Left hindlimb (tissue), 1 donor: ENCODE results near the gene MYH11.

Experiments used
- DNase-seq: peaks from one replicate; pipeline ENCODE4 v3.0.0-alpha.2; 2018

MYH11 gene

DNA sequence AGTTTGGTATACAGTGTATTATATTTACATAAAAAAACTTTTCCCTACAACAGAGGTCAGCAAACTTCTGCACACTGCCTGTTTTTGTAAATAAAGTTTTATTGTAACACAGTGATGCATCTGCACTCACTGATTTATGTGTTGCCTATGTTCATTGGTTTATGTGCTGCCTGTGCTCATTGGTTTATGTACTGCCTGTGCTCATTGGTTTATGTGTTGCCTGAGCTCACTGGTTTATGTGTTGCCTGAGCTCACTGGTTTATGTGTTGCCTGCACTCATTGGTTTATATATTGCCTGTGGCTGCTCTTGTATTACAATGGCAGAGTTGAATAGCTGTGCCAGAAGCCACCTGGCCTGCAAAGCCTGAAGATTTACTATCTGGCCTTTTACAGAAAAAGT is 81.6 kb downstream of the MYH11 start:
- DNase-seq: no peak

DNA sequence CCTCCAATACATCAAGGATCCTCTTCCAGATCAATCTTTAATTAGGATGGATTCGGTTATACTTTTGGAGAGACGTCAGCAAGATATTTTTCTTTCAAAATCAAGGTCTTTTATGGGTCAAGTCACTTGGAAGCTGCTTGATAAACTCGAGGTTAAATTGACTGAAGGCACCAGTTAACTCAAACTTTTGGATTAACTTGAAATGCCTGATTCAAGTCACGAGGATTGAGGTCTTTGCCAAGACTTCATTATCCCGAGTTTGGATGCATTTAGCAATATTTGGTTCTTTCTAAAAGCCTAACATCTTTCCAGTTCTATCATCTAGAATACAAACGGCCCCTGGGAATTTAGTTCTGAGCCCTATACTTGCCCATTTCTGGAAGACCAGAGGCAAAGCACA is 82.9 kb downstream of the MYH11 start:
- no peak for DNase-seq

DNA sequence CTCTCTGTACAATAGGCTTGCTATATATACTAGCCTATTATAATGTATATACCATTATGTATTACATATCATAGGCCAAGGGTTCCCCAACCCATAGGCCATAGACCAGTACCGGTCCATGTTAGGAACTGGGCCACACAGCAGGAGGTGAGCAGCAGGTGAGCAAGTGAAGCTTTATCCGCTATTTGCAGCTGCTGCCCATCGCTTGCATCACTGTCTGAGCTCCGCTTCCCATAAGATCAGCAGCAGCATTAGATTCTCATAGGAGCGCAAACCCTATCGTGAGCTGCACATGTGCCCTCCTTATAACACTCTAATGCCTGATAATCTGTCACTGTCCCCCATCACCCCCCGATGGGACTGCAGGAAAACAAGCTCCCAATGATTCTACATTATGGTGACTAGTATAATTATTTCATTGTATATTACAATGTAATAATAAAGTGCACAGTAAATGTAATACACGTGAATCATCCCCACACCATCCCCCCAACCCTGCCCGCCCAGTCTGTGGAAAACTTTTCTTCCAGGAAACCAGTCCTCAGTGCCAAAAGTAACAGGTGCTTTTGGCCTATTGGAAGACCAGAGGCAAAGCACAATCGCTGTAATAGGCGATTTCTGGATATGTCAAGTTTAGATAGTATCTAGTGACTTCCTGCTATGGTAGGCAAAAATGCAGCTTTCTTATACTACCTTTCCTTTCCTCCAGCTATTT is 84.1 kb downstream of the MYH11 start:
- no peak for DNase-seq

DNA sequence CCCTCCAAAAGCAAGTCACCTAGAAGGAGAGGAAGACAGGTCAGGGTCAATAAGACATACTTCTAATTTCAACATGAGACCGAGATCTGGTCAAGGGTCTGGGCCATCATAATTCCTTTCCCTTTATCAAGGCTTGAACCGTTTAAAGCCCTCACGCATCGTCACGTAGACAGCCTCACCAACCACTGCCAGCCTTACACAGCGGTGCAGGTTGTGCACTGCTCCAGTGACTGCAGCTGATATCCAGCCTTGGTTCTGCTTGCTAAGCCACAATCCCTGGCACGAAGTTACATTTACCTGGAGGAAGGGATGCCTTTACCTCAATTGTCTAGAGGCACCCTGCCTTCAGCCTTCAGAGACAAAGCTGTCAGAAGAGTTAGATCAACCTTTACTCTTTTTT is 85.1 kb downstream of the MYH11 start:
- DNase-seq: no peak

DNA sequence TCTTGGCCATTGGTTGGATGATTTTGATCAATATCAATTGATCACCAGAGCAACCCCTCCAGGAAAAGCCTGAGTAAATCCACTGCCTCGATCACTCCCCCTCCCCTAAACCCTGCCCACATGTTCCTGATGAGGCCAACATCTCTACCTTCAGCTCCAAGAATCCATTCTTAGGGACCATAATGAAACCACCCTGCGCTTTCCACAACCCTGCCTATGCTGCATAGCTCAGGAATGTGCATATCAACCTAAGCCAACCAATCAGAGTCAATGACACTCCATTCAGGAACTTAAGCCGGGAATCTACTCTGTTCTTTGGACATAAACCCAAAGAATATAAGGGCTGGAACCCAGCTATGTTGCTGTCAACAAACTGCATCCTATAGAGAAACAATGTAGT is 86.3 kb downstream of the MYH11 start:
- DNase-seq: no peak

DNA sequence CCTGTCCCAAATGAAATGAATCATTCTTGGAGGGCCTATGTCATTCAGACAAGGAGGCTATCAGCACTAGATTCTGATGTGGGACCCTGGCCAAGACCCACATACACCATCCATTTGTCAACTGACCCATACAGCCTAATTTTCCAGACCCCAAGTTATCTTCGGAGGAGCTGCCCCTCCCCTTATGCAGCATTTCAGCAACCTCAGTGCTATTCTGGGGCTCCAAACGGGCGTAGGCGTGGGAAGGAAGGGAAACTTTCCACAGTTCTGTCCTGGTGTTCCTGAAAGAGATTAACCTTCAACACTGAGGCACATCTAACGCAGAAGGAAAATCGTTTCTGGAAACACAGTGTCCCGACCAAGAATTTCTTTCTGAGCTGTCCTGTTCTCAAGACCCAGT is 86.7 kb downstream of the MYH11 start:
- DNase-seq: no peak

DNA sequence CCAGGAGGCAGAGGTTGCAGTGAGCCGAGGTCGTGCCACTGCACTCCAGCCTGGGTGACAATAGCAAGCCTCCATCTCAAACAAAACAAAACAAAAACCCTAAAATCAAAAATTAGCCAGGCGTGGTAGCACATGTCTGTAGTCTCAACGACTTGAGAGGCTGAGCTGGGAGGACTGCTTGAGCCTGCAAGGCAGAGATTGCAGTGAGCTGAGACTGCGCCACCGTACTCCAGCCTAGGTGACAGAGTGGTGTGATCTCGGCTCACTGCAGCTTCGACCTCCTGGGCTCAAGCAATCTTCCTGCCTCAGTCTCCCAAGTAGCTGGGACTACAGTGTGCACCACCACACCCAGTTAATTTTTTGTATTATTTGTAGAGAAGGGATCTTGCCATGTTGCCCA is 87.6 kb downstream of the MYH11 start:
- no peak for DNase-seq

DNA sequence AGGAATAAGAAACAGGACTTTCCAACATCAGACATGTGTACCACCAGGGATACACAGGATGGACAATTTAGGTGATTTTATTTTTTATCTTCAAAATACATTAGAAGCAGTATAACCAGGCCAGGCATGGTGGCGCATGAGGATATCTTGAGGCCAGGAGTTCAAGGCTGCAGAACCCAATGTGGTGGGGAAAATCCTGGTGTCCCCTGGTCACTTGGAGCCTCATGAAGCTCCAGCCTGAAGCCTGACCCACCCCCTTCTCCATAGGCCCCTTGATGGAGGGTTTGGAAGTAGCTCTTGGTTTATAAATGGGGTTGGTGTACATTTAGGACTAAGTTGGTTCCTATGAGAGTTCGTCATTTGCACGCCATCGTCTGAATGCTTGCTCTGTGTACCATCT is 88.6 kb downstream of the MYH11 start:
- no peak for DNase-seq

DNA sequence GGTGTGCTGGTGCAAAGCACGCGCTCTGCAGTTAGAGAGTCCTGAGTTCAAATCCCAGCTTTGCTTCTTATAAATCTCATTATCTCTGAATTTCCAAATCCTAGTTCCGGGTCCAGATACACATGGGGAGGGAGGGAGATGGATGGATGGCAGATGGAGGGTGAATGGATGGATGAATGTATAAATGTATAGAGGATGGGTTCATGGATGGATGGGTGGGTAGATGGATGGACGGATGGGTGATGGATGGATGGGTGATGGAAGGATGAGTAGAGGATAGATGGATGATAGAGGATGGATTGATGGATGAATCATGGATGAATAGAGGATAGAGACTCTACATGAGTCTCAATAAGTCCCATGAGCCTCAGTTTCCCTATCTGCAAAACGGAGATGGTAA is 89.9 kb downstream of the MYH11 start:
- DNase-seq: no peak

DNA sequence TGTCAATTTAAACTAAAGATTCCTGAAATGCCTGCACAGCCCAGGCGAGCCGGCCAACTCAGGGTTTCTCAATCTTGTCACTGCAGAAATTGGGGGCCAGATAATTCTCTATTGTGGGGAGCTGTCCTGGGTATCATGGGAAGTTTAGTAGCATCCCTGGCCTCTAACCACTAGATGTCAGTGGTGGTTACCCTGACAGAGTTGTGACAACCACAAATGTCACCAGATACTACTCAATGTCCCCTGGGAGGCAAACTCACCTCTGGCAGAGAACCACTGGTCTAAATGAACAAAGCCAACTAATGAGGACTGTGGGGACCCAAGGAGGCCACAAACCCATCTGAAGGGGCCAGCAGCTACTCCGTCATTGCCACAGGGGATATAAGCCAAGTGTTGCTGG is 90.9 kb downstream of the MYH11 start:
- DNase-seq: peak; percentile 49

DNA sequence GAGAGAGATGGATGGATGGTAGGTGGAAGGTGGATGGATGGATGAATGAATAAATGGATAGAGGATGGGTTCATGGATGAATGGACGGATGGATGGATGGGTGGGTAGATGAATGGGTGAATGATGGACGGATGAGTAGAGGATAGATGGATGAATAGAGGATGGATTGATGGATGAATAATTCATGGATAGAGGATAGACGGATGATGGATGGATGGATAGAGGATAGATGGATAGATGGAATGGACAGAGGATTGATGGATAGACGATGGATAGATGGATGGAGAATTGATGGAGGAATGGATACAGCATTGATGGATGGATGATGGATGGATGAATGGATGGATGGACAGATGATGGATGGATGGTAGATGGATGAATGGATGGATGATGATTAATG is 91.7 kb downstream of the MYH11 start:
- no peak for DNase-seq

DNA sequence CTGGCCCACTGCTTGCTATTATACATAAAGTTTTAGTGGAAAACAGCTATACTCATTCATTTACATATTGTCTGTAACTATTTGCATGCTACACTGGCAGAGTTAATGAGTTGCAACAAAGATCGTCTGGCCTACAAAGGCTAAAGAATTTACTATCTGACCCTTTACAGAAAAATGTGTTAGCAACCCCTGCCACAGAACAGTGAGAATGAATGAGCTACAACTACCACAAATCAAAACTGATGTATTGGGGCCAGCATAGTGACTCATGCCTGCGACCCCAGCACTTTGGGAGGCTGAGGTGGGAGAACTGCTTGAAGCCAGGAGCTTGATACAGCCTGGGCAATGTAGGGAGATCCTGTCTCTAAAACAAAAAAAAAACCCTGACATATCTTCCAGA is 92.7 kb downstream of the MYH11 start:
- no peak for DNase-seq

DNA sequence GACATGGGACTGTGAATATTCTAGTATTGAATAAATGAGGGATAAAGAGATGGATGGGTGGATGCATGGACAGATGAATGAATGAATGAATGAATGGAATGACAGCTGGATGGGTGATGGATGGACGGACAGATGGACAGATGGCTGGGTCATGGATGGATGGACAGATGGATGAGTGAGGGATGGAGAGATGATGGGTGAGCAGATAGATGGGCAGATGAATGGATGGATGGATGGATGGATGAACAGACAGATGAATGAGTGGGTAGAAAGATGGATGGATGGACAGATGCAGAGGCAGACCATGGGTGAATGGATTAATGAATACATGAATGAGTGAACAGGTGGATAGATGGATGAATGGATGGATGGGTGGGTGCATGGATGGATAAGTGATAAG is 96.7 kb downstream of the MYH11 start:
- no peak for DNase-seq

DNA sequence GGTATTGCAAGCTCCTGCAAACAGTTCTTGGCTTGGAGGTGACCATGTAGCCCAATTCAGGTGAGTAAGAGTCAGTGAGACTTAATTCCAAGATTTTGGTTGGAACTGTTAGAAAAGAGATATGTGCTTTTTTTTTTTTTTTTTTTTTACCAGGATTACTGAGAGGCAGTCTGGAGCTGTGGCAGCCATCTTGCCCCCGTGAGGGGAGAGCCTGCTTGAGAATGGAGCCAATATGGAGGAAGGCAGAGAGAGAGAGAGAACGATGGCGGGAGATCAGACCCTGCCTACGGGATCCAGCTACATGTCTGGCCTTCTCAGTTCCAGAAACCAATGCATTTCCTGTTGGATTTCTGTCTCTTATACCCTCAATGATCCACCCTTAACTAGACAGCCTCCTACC is 97.8 kb downstream of the MYH11 start:
- no peak for DNase-seq

DNA sequence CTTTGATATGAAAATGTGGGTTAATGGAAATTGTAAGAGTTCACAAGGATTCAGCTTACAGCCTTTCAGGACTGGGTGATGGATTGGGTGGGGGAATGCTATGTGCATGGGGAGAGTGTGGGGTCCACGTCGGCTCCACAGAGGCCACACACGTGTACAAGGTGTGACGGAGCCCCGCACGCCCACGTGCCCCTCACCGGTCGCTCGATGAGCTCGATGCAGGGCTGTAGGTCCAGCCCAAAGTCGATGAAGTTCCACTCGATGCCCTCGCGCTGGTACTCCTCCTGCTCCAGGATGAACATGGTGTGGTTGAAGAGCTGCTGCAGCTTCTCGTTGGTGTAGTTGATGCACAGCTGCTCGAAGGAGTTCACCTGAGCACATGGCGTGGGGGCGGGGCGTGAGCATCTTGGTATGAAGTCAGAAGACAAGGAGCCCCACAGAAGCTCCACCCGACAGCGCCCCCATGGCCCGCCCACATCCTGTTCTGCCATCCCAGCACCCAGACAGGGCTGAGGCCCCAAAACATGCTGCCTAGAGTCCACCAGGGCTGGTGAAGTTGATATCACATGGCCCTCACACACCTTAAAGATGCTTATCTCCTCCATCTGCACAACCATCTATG is 99.1 kb downstream of the MYH11 start:
- no peak for DNase-seq

DNA sequence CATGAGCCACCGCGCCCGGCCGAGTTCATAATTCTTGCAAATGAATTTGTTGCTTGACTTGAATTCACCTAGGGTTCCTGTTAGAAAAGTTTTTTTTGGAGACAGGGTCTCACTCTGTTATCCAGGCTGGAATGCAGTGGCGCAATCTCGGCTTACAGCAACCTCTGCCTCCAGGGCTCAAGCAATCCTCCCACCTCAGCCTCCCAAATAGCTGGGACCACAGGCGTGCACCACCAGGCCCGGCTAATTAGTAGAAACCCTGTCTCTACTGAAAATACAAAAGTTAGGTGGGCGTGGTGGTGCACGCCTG is 99.8 kb downstream of the MYH11 start:
- DNase-seq: no peak

DNA sequence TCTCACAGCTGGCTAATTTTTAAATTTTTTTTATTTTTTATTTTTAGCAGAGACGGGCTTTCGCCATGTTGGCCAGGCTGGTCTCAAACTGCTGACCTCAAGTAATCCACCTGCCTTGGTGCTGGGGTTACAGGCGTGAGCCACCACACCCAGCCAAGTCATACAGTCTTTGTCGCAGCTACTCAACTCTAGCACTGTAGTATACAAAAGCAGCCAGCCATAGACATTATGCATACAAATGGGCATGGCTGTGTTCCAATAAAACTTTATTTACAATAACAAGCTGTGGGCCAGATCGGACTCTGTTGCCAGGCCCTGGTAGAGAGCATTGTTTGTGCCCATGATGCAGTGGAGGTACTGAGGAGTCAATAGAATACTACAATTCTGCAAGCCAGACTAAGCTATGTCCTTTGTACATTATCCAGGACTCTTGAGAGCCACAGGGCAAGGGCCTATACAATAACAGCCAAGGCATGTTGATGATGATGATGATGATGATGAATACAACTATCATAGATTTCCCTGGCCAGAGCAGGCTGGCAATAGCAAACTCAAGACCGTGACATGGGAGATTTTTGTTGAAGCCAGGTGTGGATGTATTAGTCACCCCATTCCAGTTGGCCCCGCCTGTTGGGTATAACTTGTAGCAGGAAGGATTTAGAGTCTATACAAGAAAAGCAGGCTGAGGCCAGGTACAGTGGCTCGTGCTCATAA is 101.8 kb downstream of the MYH11 start:
- DNase-seq: no peak

DNA sequence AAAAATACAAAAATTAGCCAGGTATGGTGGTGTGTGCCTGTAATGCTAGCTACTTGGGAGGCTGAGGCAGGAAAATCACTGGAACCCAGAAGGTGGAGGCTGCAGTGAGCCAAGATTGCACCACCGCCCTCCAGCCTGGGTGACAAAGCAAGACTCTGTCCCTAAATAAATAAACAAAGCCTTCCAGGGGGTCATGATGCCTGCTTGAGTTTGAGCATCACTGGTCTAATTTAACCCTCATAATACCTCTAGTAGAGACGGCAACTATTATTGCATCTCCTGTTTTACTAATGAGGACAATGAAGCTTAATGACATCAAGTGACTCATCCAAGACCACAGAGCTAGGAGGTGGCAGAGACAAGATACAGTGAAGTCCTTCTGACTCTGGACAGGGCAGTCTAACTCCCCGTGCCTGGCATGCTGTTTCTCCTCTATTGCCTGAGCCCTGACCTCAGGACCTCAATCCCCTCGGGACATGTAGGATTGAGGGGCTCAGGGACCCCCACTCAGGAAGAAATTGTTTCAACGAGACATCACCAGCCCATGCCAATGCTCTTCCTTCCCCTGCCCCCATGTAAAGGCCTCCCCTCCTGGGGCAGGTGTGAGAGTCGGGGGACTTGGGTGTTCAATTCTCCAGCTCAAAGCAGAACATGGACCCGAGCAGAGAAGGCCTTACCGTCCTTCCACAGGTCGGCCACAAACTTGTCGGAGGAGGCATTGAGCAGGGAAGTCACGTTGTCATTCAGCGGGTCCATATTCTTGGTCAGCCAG is 103.9 kb downstream of the MYH11 start:
- no peak for DNase-seq

DNA sequence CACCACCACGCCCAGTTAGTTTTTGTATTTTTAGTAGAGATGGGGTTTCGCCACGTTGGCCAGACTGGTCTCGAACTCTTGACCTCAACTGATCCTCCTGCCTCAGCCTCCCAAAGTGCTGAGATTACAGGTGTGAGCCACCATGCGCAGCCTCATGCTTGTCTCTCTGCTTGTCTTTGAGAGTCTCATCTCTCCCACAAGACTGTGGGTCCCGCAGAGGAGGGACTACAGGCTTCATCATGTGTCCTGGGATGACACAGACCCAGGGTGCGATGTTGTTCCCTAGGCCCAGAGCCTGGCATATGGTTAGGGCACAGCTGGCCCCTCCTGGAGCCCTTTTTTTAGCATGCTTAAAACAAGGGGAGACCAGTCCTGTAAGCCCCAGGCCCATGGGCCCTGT is 104.9 kb downstream of the MYH11 start:
- no peak for DNase-seq

DNA sequence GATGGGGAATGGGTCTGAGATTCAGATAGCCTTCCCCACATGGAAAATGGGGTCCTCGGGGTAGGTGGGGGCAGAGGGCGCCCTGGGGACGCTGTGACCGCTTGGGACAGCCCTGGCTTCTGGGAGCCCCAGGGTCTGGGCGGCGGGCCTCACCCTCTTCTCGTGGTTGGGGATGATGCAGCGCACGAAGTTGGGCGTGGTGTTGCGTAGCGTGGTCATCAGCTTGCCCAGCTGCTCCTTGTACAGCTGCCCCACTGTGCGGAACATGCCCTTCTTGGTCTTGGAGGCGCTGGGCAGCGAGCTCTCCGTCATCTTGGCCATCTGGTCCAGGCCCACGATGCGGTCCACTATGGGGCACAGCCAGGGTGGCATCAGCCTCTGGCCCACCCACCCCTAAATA is 106.8 kb downstream of the MYH11 start:
- no peak for DNase-seq

DNA sequence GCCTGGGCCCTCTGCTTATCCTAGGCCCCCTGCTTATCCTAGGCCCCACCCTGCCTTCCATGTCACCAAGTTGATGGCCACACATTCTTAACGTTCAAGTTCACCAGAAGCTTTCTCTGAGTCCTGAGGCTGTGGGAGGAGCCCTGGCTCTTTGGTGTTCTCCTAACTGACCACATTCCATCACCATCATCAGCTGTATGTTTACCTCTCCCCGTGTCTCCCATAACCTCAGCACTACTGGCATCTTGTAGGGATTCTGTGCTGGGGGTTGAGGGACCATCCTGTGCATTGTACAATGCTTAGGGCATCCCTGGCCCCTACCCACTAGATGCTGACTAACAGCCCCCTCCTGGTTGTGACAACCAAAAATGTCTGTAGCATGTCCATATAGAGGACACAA is 107.5 kb downstream of the MYH11 start:
- no peak for DNase-seq

DNA sequence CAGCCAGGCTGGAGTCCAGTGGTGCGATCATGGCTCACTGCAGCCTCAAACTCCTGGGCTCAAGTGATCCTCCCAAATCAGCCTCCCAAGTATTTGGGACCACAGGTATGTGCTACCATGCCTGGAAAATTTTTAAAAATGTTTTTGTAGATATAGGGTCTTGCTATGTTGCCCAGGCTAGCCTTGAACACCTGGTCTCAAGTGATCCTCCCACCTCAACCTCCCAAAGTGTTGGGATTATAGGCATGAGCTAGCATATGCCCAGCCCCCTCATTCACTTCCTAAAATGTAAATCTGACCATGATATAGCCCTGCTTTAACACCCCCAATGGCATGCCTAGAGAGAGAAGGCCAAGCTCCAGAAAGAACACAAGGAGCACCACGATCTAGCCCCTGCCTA is 108.2 kb downstream of the MYH11 start:
- DNase-seq: no peak

DNA sequence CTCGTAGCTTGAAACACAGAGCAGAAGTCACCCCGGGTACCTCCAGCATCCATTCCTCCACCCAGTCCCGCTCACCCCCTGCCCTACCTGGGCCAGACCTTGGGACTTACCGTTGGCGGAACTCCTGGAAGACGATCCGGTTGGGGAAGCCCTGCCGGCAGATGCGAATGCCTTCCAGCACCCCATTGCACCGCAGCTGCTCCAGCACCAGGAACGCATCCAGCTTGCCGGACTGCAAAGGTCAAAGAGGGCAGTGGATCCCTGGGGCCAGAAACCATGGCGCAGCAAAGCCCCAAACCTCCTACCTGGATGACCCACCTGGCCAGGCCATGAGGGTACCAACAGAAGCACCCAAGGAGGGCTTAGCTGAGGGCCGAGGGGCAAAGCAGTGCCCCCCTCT is 108.9 kb downstream of the MYH11 start:
- DNase-seq: no peak

DNA sequence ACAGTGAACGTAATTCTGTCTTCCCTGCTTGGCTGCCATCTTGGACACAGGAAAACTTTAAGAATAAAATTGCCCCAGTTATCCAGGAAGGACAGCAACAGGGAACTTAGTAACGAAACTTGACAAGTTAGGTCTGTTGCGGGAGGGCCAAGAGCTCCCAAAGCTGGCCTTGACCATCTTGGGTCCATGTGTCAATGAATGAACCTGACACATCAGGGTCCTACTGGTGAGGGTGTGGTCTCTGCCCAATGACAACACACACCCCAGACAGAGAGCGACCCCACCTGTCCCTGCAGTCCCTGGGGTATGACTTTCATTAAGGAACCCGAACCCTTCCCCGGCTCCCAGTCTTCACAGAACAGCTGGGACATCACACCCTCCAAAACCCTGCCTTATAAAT is 110.5 kb downstream of the MYH11 start:
- no peak for DNase-seq
